ENCODE measurements around the gene RBP3. TPM values are rescaled to one million over a fixed set of nuclear protein-coding genes. Genes with fewer than 3 reads are reported as not detected.
"Not testable (repeated sequence)": the region's sequence is repeated elsewhere in the genome, so short reads cannot be mapped to it uniquely, and the experiment has no call there.

Gene RBP3
- total RNA-seq, 1 donor from 2014 or later = not detected

- peak; percentile 32 for DNase-seq (ENCODE audit: low spot score)
These were observed 24.6 kb downstream of the RBP3 start for GRCh38 chr10:47372726-47373125.

GRCh38 chr10:47374611-47375536 lies 26.7 kb downstream of the RBP3 start:
- peak; percentile 34 for DNase-seq (ENCODE audit: low spot score)

- peak; percentile 14 for DNase-seq (ENCODE audit: low spot score)
These were observed 28.5 kb downstream of the RBP3 start for GRCh38 chr10:47376522-47377220.

- DNase-seq (ENCODE audit: low spot score) = peak; percentile 24
These were observed 30.0 kb downstream of the RBP3 start for GRCh38 chr10:47378183-47378510.

- peak; percentile 22 for DNase-seq (ENCODE audit: low spot score)
These were observed 30.7 kb downstream of the RBP3 start for GRCh38 chr10:47378606-47379444.

- peak; percentile 29 for DNase-seq (ENCODE audit: low spot score)
These were observed 31.3 kb downstream of the RBP3 start for GRCh38 chr10:47379445-47379785.

- peak; percentile 18 for DNase-seq (ENCODE audit: low spot score)
These were observed 31.7 kb downstream of the RBP3 start for GRCh38 chr10:47379901-47380300.

GRCh38 chr10:47380341-47381102 lies 32.4 kb downstream of the RBP3 start:
- peak; percentile 31 for DNase-seq (ENCODE audit: low spot score)

GRCh38 chr10:47381103-47381395 lies 32.9 kb downstream of the RBP3 start:
- DNase-seq (ENCODE audit: low spot score) = peak; percentile 33

- peak; percentile 24 for DNase-seq (ENCODE audit: low spot score)
These were observed 33.5 kb downstream of the RBP3 start for GRCh38 chr10:47381427-47382379.

- DNase-seq (ENCODE audit: low spot score) = peak; percentile 32
These were observed 35.3 kb downstream of the RBP3 start for GRCh38 chr10:47383261-47384147.

- peak; percentile 81 for DNase-seq (ENCODE audit: low spot score)
These were observed 36.2 kb downstream of the RBP3 start, which contains the start of gene ZNF488 for GRCh38 chr10:47384148-47384921. Gene ZNF488, minus strand, starts transcription at chr10:47384293. Its CDS starts 15,464 bp downstream, at chr10:47368829.

GRCh38 chr10:47386104-47386503 lies 37.9 kb downstream of the RBP3 start:
- not testable (repeated sequence) for DNase-seq (ENCODE audit: low spot score)

GRCh38 chr10:47388879-47389278 lies 40.7 kb downstream of the RBP3 start:
- DNase-seq (ENCODE audit: low spot score) = no peak

GRCh38 chr10:47389619-47390018 lies 41.5 kb downstream of the RBP3 start:
- DNase-seq (ENCODE audit: low spot score) = no peak

GRCh38 chr10:47396311-47396717 lies 48.2 kb downstream of the RBP3 start:
- DNase-seq (ENCODE audit: low spot score) = no peak

GRCh38 chr10:47397256-47397655 lies 49.1 kb downstream of the RBP3 start:
- no peak for DNase-seq (ENCODE audit: low spot score)

- peak; percentile 29 for DNase-seq (ENCODE audit: low spot score)
These were observed 52.1 kb downstream of the RBP3 start for GRCh38 chr10:47400251-47400650.

All from ureter (tissue), 1 donor.